Middle frontal gyrus (tissue), 1 donor: Measurements from ENCODE around the gene GNAL.
A peak's percentile ranks its signal among the peaks of the same experiment; 100 is the strongest.
"Not testable (repeated sequence)": the region's sequence is repeated elsewhere in the genome, so short reads cannot be mapped to it uniquely, and the experiment has no call there.

Source experiments
- DNase-seq: peaks from one replicate; pipeline ENCODE4 v3.0.0-alpha.2; 2015; ENCODE audit warnings: low spot score; ENCODE audit errors: extremely low spot score

Gene GNAL

DNA sequence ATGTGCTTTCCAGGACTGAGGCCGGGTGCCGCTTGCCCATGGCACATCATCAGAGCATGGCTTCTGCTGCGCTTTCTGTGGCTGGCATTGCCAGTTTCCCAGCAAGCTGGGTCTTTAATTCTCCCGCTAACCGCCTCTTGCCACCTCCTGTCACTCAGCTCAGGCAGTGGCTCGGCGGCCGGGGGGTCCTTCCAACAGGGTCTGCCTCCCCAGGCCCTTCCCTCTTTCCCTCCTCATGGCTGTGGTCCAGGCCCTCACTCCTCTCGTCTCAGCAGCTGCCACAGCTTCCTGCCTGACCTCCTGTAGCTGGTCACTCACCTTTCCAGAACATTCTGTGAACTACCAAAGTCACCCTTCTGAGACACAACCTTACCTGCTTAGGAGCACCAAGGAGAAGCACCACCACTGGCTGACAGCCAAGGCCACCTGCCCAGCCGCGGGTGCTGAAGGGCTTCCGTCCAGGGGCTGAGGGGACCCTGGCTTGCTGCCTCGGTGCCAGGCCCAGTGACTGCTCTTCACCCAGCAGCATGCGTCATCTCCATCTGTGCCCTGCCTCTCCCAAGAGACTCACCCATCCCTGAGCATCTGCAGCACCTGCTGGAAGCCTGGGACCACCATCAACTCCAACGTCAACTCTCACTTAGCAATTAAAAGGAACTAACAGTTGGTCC is 184.7 kb downstream of the GNAL start:
- no peak for DNase-seq

DNA sequence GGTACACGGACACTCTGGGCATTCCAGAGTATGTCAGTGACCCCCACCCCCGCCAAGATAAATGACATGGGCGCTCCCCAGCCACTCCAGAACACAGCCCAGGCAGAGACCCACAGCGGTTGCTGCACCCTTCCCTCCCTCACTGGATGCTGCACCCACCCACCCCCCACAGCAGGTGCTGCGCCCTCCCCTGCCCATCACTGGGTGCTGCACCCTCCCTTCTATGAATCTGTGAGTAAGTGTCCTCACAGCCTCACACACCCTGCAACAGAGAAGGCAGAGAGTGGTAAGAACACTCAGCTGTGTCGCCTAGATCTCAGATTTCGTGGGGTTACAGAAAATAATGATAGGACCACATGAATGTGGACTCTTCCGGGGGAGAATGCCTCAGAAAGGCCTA is 185.6 kb downstream of the GNAL start:
- DNase-seq, result no peak

DNA sequence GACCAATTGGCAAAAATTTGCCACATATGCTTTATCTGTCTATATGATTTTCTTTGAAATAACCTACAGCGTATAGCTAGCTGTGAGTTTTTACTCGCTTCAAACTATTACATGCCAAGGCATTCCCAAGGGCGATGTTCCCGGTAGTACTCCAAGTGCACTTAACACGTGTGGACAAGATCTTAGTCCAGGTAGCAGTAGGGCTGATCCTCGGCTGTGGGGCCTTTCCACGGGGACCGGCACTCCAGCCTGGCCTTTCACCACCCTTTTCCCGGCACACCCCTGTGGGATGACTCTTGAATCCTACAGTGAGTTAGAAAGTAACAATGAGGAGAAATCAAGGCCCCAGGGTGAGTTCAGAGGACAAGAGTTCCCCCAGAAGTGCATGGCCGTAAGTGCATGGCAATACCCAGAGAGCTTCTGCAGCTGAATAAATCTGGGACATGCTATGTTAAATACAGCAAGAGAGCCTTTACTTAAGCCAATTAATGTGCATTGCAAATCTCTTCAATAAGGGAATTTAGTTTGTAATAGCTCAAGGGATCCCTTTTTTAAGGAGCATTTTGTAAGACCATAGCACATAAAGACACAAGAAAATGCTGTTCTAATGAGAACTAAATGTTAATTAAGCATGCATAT is 188.6 kb downstream of the GNAL start:
- DNase-seq, result no peak

DNA sequence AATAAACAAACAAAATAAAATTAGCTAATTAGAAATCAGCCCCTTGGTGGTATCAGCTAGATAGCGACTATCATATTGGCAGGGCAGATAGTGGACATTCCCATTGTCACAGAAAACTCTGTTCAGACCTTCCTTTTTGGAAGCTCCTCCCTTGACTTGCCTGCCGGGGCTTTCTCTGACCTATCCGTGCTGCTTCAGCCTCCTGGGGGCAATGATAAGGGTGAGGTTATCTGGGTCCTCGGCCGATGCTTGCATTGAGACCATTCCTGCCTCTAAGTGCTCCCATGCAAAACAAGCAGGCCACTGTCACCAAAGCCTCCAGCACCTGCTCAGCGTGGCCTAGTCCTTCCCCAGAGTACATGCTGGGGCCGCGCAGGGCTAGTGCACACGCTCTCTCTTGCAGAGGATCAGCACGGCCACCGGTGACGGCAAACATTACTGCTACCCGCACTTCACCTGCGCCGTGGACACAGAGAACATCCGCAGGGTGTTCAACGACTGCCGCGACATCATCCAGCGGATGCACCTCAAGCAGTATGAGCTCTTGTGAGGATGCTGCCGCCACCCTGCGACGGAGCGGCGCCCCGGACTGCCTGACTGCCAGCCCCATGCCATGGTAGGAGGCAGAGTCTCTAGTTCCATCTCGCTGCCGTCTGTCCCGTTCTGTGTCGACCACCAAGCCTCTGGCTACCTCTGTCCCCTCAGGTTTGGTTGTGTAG is 191.7 kb downstream of the GNAL start:
- DNase-seq, result no peak

DNA sequence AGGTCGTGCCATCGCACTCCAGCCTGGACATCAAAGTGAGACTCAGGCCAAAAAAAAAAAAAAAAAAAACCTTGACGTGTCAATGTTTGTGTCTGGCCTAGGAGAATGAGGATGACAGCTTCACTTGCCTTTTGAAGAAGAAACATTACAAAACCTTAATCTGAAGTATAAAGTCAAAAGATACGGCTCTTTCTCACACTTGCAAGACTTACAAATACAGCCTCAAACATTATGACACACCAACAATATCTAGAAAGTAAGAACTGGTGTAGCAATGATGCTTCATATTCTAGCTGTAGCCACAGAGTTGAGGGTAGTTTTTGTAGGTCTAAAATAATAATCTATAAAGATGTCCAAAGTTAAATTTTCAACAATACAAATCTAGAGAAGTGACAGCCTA is 193.6 kb downstream of the GNAL start:
- DNase-seq, result no peak

DNA sequence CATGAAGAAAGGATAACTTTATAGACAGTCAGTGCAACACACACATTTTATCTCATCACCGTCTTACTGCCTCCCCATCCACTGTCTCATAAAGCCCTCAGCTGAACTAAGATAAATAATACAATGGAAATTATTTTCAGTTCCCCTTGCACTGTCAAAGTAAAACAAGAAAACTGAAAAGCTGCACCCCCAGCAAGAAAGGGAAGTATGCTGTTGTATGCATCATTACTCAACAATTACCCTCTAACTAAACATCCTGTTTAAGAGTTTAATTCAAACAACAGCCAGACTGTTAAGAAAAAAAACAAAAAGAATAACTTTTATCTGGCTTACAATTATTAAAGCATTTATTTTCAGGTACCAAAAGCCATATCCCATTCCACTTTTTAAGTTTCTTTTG is 194.1 kb downstream of the GNAL start:
- no peak for DNase-seq

DNA sequence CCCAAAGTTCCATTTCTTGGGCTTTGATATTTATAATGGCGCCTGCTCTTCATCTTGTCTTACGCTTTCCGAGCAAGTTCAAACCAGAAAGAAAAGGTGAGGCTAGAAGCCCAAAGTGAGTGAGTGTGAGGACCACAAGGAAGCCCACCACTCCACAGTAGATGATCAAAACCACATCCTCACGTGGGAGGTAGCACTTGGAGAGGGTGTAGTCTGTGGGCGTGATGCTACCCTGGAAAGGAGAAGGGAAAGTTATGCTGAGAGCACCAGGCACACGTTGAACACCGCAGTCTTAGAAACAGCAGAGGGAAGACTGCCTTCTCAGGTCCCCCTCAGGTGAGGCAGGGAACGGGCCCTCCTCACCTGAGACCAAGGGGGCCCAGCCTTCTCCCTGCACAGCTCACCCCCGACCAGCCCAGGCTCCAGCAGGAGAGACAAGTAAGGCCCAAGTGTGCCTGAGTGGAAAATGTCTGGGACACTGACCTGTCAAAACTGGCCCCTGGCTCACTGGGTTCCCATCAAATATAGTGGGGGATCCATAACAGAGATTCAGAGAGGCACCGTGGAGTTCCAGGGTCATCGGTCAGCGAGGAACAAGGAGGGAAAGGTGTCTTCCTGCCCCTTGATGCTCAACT is 195.4 kb downstream of the GNAL start:
- no peak for DNase-seq

DNA sequence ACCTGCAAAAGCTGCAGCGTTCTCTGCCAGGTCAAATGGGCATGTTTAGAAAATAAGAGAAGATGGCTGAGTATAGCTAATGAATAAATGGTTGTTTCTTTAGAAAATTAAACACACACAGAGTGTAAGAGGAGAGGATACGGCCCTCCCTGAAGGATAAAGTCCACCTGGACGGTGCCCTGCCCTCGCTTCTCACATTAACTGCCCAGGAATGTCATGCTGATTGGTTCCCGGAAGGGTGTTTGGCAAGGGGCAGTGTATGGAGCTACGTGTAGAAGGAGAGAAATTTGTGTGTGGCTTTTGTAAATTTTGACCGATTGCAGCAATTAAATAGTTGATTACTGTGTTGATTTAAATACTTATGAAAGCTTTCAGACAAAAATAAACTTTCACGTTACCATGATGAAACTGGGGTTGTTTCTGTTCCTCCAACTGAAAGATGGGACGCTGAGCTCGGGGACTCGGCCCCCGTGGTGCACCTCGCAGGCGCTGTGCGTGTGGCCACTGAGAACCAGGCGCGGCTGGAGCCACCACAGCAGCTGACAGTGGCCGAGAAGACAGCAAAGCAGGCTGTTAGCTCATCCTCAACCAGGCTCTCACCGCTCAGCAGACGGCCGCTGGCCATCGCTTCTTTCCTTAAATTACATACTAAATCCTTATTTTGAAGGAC is 196.3 kb downstream of the GNAL start:
- no peak for DNase-seq

DNA sequence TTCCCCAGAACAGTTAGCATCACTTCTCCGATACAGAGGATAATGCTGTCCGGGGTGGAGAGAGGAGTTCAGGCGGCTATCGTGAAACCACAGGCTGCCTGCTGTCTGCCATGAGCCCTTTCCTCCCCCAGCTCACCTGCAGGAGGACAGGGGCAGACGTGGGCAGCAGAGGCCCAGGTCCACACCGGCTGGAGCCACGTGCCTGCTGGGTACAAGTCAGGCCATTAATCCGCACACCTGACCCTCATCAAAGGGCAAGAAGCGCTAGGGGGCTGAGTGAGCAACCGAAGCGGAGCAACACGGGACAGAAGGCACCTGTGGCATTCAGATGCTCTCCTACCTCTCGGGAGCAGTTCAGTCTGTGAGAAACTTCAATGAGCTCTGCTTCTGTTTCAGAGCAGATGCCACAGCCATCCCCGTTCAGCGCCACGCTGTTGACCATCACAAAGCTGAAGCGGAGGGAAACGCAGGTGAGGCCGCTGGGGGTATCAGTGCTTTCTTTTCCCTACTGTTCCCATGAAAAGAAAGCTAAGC is 197.6 kb downstream of the GNAL start:
- no peak for DNase-seq

DNA sequence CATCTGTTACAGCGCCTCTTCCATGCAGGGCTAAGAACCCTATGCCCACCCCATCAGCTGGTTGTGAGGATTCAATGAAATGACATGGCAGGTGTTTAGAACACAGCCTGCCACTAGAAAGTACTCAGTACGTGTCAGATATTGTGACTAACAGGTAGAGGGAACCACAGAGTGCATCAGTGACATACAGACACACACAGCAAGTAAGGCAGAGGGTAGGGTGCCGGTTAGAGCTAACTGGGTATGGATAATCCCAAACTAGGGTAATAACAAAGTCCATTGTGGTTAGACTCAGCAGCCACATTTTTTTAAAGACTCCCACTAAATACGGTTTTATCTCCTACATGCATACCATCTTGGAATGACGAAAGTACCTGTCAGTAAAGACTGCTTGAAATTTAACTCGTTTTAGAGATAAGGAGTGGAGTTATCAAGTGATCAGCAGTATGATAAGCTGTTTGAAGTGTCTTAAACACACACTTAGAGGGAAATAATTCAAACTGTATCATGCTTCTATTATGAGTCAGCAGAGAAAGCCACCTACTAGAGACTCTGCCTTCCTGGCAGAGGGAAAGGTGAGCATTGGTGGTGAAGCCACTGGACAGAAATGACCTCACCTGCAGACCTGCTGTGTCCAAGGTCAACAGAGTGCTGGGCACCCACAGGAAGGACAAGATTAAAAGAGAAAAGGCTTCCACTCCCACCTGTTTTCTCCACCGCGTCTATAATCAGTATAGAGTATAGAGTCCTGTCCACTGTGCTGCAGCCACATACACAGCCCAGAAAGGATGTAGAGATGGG is 198.5 kb downstream of the GNAL start:
- no peak for DNase-seq

DNA sequence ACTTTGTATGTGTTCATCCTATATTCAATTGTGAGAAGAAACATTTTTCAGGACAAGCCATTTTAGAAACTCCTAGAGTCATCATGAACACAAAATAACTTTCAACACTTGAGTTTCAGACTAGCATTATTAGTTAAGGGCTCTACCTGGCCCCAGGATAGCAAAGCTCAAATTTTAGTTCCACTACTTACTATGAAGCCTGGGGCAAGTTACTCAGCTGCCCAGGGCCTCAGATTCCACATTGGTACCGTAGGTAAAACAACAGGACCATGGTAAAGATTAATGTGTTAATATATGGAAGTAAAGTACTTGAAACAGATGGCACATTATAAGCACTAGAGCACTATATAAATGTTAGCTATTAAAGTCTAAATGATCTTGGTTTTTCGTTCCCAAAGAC is 199.7 kb downstream of the GNAL start:
- no peak for DNase-seq

DNA sequence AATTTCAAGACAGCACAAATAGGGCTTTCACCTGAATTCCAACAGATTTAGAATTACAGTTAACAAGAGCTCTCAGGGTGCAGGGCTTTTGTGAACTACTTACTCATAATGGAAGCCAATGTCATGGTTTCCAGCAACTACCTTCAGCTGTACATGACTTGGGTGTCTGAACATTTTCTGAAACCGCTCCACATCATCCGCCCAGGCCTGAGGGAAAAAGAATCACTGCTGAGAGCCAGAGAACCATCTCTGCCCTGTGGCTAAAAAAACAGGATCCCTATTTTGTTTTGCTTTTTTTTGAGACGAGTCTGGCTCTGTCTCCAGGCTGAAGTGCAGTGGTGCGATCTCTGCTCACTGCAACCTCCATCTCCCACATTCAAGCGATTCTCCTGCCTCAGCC is 200.2 kb downstream of the GNAL start:
- no peak for DNase-seq

DNA sequence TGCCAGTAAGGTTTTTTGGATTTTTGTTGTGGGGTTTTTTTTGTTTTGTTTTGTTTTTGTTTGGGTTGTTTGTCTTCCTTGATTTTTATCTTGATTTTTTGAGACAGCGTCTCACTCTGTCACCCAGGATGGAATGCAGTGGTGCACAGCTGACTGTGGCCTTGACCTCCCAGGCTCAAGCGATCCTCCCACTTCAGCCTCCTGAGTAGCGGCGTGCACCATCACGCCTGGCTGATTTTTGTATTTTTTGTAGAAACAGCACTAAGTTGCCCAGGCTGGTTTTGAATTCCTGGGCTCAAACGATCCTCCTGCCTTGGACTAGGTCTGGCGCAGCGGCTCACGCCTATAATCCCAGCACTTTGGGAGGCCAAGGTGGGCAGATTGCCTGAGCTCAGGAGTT is 202.7 kb downstream of the GNAL start:
- DNase-seq, result no peak

DNA sequence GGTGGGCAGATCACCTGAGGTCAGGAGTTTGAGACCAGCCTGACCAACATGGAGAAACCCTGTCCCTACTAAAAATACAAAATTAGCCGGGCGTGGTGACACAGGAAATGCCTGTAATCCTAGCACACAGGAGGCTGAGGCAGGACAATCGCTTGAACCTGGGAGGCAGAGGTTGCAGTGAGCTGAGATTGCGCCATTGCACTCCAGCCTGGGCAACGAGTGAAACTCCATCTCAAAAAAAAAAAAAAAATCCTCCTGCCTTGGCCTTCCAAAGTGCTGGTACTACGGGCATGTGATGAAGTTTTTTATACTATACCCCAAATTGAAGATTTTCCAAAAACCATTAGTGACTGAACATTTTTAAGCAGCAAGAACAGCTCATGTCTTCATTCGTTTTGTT is 203.4 kb downstream of the GNAL start:
- DNase-seq, result not testable (repeated sequence)

DNA sequence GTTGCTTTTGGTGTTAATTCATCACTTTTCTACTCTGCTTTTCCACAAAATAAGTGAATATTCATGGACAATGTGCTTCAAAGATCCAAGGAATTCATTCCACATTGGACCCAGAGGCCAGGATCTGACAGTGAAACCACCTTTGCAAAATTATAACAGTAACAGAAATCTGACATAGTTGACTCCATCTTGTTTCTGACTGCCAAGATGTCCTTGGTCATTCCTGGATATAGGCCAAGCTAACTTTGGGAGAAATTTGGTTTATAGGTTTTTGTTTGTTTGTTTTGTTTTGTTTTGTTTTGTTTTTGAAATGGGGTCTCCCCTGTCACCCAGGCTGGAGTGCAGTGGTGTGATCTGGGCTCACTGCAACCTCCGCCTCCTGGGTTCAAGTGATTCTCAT is 208.7 kb downstream of the GNAL start:
- no peak for DNase-seq

DNA sequence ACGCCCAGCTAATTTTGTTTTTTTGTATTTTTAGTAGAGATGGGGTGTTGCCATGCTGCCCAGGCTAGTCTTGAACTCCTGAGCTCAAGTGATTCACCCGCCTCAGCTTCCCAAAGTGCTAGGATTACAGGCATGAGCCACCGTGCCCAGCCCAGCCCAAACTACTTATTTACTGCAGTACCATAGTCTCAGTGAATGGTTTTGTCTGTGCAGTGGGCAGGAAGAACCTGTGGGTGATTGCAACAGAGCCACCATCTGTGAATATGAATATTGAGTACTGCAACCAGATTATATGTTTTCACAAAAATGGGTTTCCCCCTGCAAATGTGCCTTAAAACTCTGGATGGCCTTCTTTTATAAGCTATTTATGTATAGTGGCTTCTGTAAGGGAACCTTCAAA is 210.0 kb downstream of the GNAL start:
- DNase-seq, result peak; percentile 33

DNA sequence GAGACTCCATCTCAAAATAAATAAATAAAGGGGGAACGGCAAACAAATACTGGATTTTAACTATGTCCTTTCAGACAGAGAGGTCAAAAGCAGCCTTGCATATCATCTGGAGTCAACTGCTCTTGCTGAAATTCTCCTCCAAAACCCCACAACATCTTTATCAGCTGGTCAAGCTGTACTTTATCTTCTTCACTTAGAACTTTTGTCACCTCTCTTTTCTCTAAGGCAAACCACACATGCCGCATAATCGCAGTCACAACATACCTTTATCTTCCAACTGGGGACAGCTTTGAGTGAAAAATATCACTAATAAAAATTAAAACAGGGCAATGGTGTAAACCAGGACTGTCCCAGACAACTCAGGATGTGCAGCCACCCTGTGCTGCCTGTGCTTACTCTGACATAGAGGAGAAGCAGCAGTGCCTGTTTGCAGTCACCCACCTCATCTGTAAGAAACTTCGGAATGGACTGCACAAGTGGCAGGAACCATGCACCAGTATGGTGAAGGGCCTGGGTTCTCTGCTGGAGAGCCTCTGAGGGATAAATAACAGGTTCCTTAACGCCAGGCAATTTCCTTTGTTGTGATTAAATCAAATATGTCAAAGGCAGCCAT is 212.9 kb downstream of the GNAL start:
- DNase-seq, result no peak

DNA sequence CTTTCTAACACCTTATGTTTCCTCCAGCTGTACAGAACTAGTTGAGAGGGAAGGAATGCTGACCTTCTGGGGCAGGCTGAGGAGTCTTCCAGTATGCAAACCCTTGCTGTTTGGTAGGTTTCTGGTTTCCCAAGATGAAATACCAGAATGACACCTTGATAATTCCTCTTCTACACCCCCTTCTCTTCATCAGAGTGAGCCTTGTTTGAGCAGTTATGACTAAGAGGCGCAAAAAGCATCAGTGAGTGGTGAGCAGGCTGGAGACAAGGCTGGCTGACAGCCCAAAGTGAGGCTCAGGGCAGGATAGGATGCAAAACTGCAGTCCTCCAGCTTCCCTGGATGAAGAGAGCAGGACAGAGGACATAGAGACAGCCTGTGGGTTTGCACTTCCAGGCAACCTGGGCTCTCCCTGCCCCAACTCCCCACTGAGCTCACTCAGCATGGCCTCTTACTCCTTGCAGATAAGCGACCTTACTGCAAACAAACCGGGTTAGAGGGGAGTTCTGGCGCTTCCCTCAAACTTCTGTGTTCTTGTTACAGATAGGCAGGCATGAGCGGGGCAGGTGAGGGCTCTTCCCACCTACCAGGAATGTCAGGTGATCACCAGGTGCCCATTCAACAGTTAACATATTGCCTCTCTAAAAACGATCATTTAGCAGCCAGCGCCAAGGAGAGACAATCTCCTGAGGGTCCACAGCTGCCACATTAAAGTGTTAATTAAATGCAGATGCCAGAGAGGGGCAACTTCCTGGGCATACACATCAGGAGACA is 213.6 kb downstream of the GNAL start:
- no peak for DNase-seq

DNA sequence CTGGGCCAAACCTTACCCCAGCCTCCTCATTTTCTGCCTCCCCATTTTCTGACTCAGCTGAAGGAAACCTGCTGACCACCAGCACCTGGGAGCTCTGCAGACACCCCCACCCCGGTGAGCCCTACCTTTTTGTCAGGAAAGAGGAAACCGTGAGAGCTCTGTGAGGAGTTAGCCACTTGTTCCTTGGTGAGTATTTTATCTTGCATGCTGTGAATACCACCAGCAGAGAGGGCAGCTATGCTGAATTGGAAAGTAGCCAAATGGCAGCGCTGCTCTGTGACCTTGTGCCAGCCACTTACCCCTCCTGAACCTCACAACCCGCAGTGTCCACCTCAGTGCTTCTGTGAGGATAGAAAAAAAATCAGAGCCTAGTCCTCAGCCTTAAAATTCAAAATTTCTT is 216.5 kb downstream of the GNAL start:
- DNase-seq, result no peak

DNA sequence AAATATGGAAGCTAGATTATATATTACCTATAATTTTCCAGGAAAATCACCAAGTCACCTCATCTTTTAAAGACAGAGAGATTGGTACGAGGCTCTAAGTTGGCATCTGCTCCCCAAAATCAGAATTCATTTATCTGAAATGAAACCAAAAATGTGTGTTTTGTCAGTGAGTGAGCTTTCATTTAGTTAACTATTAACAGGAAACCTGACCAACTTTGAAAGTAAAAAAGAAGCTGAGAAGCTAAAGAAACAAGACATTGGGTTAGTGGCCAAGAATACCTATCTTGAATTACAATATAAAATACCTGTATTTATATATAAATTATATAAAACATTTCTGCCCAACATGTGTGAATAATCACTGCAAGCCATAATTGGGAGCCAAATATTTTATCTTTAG is 217.1 kb downstream of the GNAL start:
- DNase-seq, result no peak
